Aorta (tissue), 5 donors: Measurements from ENCODE around the gene TAS2R50. TPM values are rescaled to one million over a fixed set of nuclear protein-coding genes. Genes with fewer than 3 reads are reported as not detected.

Experiments
- ATAC-seq: fragments of 200-7000 bp; cut with Tn5 transposase; one replicate; pipeline ENCODE4 v1.9.1; 2022; ENCODE audit warnings: moderate library complexity; ENCODE audit not compliant: low FRiP score
- DNase-seq, 2 donors: peaks; one replicate each; pipeline ENCODE4 v3.0.0-alpha.2; 2020
- H3K27ac ChIP-seq, 2 donors: one replicate each; pipeline ENCODE4 v1.5.1; 2013; ENCODE audit warnings: low read length in 2 of 2, mild to moderate bottlenecking in 2 of 2, moderate library complexity in 2 of 2, control low read depth in 1 of 2, inconsistent platforms in 1 of 2, low read depth in 1 of 2
- H3K27me3 ChIP-seq, 2 donors: one replicate each; pipeline ENCODE4 v1.6.1; 2013; ENCODE audit warnings: control low read depth in 1 of 2, low read length in 1 of 2, mild to moderate bottlenecking in 1 of 2, moderate library complexity in 1 of 2; ENCODE audit not compliant: insufficient read depth in 2 of 2, control insufficient read depth in 1 of 2
- H3K36me3 ChIP-seq, 2 donors: one replicate each; pipeline ENCODE4 v1.6.1; 2013; ENCODE audit warnings: control low read depth in 1 of 2, low read length in 1 of 2, mild to moderate bottlenecking in 1 of 2; ENCODE audit not compliant: insufficient read depth in 2 of 2, control insufficient read depth in 1 of 2
- H3K4me1 ChIP-seq, 2 donors: one replicate each; pipeline ENCODE4 v1.6.1; 2013; ENCODE audit warnings: low read length in 2 of 2, control low read depth in 1 of 2, mild to moderate bottlenecking in 1 of 2, moderate library complexity in 1 of 2; ENCODE audit not compliant: insufficient read depth in 2 of 2, control insufficient read depth in 1 of 2
- H3K4me3 ChIP-seq, 2 donors: one replicate each; pipeline ENCODE4 v1.5.1; 2013; ENCODE audit warnings: low read length in 2 of 2, control low read depth in 1 of 2, mild to moderate bottlenecking in 1 of 2
- H3K9me3 ChIP-seq: one replicate; pipeline ENCODE4 v1.6.1; 2013; ENCODE audit warnings: mild to moderate bottlenecking, low read length; ENCODE audit not compliant: control insufficient read depth
- WGBS, 2 donors: extraction: QIAGEN DNeasy Blood & Tissue Kit; methylation state at CpG; one replicate each; pipeline ENCODE4 v1.1.7; 2013; 5-methylcytosine and 5-hydroxymethylcytosine counted together
- intact Hi-C, 2 donors: fragments of 100-400 bp; cut with DNase I; formaldehyde crosslinking; loops; one replicate each; pipeline versions ENCODE4 v1.14.2 to v1.15.0; 2022
- polyA plus RNA-seq, 2 donors: library from polyadenylated mRNA; stranded (reverse); fragments of 200-250 nt; gene quantifications; one replicate each; pipeline ENCODE4 v1.2.3, GENCODE V29; 2013
- total RNA-seq, 2 donors: library from RNA; stranded (reverse); fragmentation: NEBNext Ultra II Directional; extraction: Animal tissue kit (Norgen Biotek cat#: 25700); gene quantifications; one replicate each; pipeline ENCODE4 v1.2.1, GENCODE V29; 2021
- donor health status: healthy with polysubstance abuse.
- donor health status: Bipolar disorder and iron deficiency.
- donor health status: DM: no; HTN: no; CAD: no.
- donor health status: DM: no; HTN: no; CAD: no.
- donor health status: DM: yes; HTN: yes; CAD: no.

Gene TAS2R50
- total and polyA plus RNA-seq, 4 donors, result 3.3 to 5.7 TPM; not detected in 2

- H3K4me3 ChIP-seq, result no peak overlapping the region
- intact Hi-C loops, result loop anchor here in 1 of 2 donors (10.0 kb wide), 1 partner anchor 208 kb away; the partner anchor contains the start of gene SMIM10L1
- H3K27ac ChIP-seq, result no peak overlapping the region
- DNase-seq (no peak), ATAC-seq (peak; percentile 30)
- peaks cover 0 to 2% of the 10 kb centered on the region in 2 donors for H3K4me1 ChIP-seq
- no peaks in the 10 kb centered on the region for H3K36me3 ChIP-seq
- H3K9me3 ChIP-seq, result no peaks in the 10 kb centered on the region
- H3K27me3 ChIP-seq, result no peaks in the 10 kb centered on the region
Measured at GRCh38 chr12:10966314-10966713, 20.4 kb downstream of the TAS2R50 start.

GRCh38 chr12:10965476-10965875, 21.2 kb downstream of the TAS2R50 start:
- no peaks in the 10 kb centered on the region for H3K36me3 ChIP-seq
- peaks cover 0 to 2% of the 10 kb centered on the region in 2 donors for H3K4me1 ChIP-seq
- 98% methylated on average over 1 of the region's 1 CpG for WGBS, 2 donors
- no peaks in the 10 kb centered on the region for H3K9me3 ChIP-seq
- DNase-seq (no peak), ATAC-seq (no peak)
- H3K27ac ChIP-seq, result no peak overlapping the region
- intact Hi-C loops, result loop anchor here in 1 of 2 donors (10.0 kb wide), 1 partner anchor 209 kb away; the partner anchor contains the start of gene SMIM10L1
- H3K27me3 ChIP-seq, result no peaks in the 10 kb centered on the region
- no peak overlapping the region for H3K4me3 ChIP-seq

GRCh38 chr12:10960211-10960610, 26.5 kb downstream of the TAS2R50 start:
- no peak overlapping the region for H3K27ac ChIP-seq
- no peak overlapping the region for H3K4me3 ChIP-seq
- H3K9me3 ChIP-seq, result no peaks in the 10 kb centered on the region
- intact Hi-C loops, result loop anchor here in 1 of 2 donors (10.0 kb wide), 1 partner anchor 215 kb away; the partner anchor contains the start of gene SMIM10L1
- H3K36me3 ChIP-seq, result no peaks in the 10 kb centered on the region
- no peaks in the 10 kb centered on the region for H3K4me1 ChIP-seq
- H3K27me3 ChIP-seq, result no peaks in the 10 kb centered on the region
- 79 to 86% methylated on average over 4 of the region's 4 CpGs for WGBS, 2 donors
- ATAC-seq (no peak), DNase-seq (no peak)

GRCh38 chr12:10959804-10960203, 26.9 kb downstream of the TAS2R50 start:
- Histone ChIP-seq H3K27ac (no peak overlapping the region), H3K4me1 (no peaks in the 10 kb centered on the region), H3K36me3 (no peaks in the 10 kb centered on the region), H3K9me3 (no peaks in the 10 kb centered on the region), H3K27me3 (no peaks in the 10 kb centered on the region), H3K4me3 (no peak overlapping the region)
- DNase-seq, result no peak
- ATAC-seq, result no peak
- intact Hi-C loops, result loop anchor here in 1 of 2 donors (10.0 kb wide), 1 partner anchor 215 kb away; the partner anchor contains the start of gene SMIM10L1
- WGBS, 2 donors, result 94 to 99% methylated on average over 2 of the region's 2 CpGs

GRCh38 chr12:10957741-10958140, 29.0 kb downstream of the TAS2R50 start:
- Histone ChIP-seq H3K4me1 (no peaks in the 10 kb centered on the region), H3K27ac (no peak overlapping the region), H3K4me3 (no peak overlapping the region), H3K27me3 (no peaks in the 10 kb centered on the region), H3K9me3 (peaks cover 1% of the 10 kb centered on the region), H3K36me3 (no peaks in the 10 kb centered on the region)
- intact Hi-C loops, result no loop called here
- DNase-seq (no peak), ATAC-seq (no peak)

- peaks cover 1% of the 10 kb centered on the region for H3K9me3 ChIP-seq
- ATAC-seq (no peak), DNase-seq (no peak)
- H3K4me1 ChIP-seq, result no peaks in the 10 kb centered on the region
- H3K36me3 ChIP-seq, result no peaks in the 10 kb centered on the region
- H3K4me3 ChIP-seq, result no peak overlapping the region
- no peak overlapping the region for H3K27ac ChIP-seq
- intact Hi-C loops, result no loop called here
- no peaks in the 10 kb centered on the region for H3K27me3 ChIP-seq
Measured at GRCh38 chr12:10956085-10956484, 30.6 kb downstream of the TAS2R50 start.

- Histone ChIP-seq H3K27me3 (no peaks in the 10 kb centered on the region), H3K4me1 (no peaks in the 10 kb centered on the region), H3K36me3 (no peaks in the 10 kb centered on the region), H3K4me3 (no peak overlapping the region), H3K9me3 (peaks cover 1% of the 10 kb centered on the region), H3K27ac (no peak overlapping the region)
- no peak for ATAC-seq
- WGBS, 2 donors, result 90 to 96% methylated on average over 4 of the region's 4 CpGs
- DNase-seq, result no peak
- intact Hi-C loops, result no loop called here
Measured at GRCh38 chr12:10952645-10953044, 34.1 kb downstream of the TAS2R50 start.

- Histone ChIP-seq H3K27ac (no peak overlapping the region), H3K4me1 (no peaks in the 10 kb centered on the region), H3K36me3 (no peaks in the 10 kb centered on the region), H3K9me3 (no peaks in the 10 kb centered on the region), H3K4me3 (no peak overlapping the region), H3K27me3 (no peaks in the 10 kb centered on the region)
- WGBS, 2 donors, result 97% methylated on average over 2 of the region's 2 CpGs
- intact Hi-C loops, result no loop called here
- ATAC-seq (no peak), DNase-seq (no peak)
Measured at GRCh38 chr12:10943167-10943566, 43.5 kb downstream of the TAS2R50 start.

- no peak for ATAC-seq
- no peak overlapping the region for H3K4me3 ChIP-seq
- intact Hi-C loops, result no loop called here
Measured at GRCh38 chr12:10941916-10942607, 44.6 kb downstream of the TAS2R50 start.

More at GRCh38 chr12:10941916-10942607, 44.6 kb downstream of the TAS2R50 start:
- H3K27me3 ChIP-seq, result no peaks in the 10 kb centered on the region
- H3K9me3 ChIP-seq, result no peaks in the 10 kb centered on the region
- no peak overlapping the region for H3K27ac ChIP-seq
- DNase-seq, result no peak
- H3K36me3 ChIP-seq, result no peaks in the 10 kb centered on the region
- 90 to 91% methylated on average over 4 of the region's 4 CpGs for WGBS, 2 donors
- H3K4me1 ChIP-seq, result no peaks in the 10 kb centered on the region
